Sciatic nerve (tissue), 2 donors: ENCODE data around the gene UPK3B. TPM values are rescaled to one million over a fixed set of nuclear protein-coding genes. Genes with fewer than 3 reads are reported as not detected.
"Not testable (repeated sequence)": the region's sequence is repeated elsewhere in the genome, so short reads cannot be mapped to it uniquely, and the experiment has no call there.

Experiments used
- ATAC-seq: fragments of 200-7000 bp; cut with Tn5 transposase; one replicate; pipeline ENCODE4 v1.9.1; 2020; ENCODE audit warnings: mild to moderate bottlenecking, moderate library complexity
- DNase-seq: peaks from one replicate; pipeline ENCODE4 v3.0.0-alpha.2; 2020; ENCODE audit warnings: low spot score
- intact Hi-C: fragments of 100-400 bp; cut with DNase I; formaldehyde crosslinking; loops from one replicate; pipeline ENCODE4 v1.14.2; 2022
- total RNA-seq: library from RNA; stranded (reverse); fragmentation: NEBNext Ultra II Directional; extraction: Animal tissue kit (Norgen Biotek cat#: 25700); gene quantifications from one replicate; pipeline ENCODE4 v1.2.1, GENCODE V29; 2021
- donor health status: DM: no; HTN: no; CAD: no.
- donor health status: DM: no; HTN: no; CAD: no.

Gene UPK3B
- total RNA-seq, 1 donor from 2014 or later, result 3.7 TPM

DNA sequence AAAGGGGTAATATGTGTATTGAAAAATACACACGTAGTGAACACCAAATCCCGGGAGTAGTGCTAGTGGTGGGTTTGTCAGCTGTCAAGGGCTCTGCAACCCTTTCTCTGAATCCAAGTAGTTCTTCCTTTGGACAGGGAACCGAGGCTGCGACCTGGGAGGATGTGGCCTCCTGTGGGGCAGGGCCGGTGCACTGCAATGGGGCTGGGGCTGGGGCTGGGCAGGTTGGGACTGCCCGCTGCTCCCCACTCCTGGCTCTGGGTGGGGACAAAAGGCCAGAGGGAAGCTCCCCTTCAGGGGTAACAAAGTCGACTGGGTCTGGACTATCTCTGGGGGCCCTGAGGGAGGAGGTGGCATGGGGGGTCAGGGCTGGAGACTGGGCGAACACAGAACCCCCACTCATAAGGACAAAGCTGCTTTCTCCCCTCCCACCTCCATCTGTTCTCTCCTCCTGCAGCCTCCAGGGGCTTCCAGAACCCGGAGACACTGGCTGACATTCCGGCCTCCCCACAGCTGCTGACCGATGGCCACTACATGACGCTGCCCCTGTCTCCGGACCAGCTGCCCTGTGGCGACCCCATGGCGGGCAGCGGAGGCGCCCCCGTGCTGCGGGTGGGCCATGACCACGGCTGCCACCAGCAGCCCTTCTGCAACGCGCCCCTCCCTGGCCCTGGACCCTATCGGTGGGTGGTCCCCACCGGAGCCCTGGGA, 1.0 kb downstream of the UPK3B start:
- intact Hi-C loops, ATAC-seq, DNase-seq: not testable (repeated sequence)

DNA sequence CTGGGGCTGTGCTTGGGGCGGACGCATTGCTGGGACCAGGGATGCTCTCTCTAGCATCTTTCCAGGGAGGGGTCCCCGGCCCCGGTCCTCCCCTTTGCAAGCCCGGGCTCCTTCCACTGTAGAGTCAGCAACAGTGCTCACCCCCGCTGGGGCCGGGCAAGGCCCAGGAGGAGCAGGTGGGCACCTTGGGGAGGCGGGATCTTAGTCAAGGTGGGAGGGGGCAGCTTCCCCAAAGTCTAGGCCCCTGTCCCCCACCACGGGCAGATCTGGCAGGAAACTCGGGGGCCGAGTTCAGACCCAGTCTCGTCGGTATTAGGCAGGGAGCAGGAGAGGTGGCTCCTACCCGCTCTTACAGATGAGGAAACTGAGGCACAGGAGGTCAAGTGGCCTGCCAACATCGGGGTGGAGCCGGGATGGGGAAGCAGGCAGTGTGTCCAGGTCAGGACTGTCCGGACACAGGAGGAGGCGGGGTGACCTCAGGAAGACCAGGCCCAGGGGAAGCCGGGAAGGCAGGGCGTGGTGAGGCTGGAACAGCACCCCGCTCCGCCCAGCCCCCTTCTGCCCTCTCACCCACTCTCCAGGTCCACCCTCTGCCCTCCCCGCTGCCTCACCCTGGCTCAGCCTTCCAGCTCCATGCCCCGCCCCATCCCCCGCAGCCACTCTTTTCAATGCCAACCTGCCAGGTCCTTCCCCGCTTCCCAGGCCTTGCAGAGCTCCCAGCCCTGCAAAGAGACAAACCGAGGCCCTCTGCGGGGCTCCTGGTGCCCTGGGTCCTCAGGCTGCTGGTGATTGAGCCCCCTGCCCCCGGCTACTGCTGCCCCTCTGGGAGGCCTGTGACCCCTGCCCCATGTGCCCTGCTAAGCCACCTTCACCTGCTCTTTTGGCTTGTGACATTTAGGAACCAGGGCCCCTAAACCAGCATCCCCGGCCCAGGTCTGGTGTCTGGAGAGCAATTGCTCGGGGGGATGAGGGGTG, 1.8 kb downstream of the UPK3B start:
- intact Hi-C loops, result not testable (repeated sequence)
- ATAC-seq (peak; percentile 83), DNase-seq (peak; percentile 53)

DNA sequence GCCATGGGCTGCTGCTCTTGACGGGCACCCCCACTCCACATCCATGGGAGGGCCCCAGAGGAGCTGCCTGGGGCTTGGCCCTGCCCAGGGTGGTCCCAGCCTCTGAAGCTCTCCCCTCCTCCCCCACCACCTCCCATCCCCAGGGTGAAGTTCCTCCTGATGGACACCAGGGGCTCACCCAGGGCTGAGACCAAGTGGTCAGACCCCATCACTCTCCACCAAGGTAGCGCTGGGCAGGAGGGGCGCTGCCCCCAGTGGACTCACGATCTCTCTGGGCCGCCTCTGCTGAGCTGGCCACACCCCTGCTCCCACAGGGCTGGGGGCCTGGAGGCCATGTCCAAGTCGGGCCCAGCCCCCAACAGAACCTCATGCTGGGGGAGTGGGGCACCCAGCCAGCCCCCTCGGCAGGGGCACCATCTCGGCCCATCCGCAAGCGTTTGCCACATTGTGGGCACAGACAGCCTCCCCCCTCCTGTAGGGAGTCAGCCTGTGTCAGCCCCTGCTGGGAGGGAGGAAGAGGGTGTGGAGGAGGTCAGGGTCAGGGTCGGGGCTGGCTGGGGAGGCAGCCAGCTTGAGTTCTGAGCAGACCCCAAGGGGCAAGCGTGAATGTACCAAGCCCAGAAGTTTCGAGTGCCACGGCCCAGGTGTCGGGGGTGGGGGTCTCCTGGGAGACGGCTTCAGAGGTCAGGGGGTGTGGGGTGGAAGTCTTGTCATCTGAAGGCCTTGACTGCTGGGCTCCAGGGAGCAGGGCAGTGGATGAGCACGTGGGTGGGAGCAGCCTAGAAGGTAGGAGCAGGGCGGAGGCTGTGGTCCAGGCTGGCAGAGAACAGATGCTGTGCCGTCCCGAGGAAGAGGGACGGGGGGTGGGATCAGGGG, 2.8 kb downstream of the UPK3B start:
- intact Hi-C loops, result no loop called here
- ATAC-seq (peak; percentile 27), DNase-seq (peak; percentile 53)

DNA sequence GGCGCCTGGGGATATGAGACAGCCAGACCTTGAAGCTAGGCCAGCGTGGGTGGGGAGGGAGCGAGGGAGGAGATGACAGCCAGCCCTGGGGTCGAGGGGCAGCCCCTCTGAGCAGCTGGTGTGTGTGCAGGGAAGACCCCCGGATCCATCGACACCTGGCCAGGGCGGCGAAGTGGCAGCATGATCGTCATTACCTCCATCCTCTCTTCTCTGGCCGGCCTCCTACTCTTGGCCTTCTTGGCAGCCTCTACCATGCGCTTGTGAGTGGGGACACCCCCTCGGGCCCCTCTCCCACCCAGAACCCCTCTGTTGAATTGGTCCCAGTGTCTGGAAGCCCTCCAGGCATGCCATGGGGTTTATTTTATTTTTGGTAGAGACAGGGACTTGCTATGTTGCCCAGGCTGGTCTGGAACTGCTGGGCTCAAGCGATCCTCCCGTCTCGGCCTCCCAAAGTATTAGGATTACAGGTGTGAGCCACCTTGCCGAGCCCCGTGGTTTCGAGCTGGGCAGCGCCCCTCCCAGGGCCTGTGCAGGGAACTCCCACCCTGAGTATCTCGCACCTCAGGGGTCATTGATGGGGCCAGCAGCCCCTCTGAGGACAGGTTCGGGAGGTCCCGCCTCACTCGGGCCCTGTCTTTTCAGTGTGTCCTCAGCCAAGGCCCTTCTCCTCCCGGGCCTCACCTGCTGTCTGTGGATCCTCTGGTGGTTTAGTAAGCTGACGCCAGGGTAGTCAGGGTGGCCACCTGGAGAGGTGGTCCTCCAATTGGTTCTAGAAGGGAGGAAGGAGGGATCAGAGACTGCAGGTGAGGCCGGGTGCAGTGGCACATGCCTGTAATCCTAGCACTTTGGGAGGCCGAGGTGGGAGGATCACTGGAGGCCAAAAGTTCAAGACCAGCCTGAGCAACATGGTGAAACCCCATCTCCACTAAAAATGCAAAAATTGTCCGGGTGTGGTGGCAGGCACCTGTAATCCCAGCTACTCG, 3.8 kb downstream of the UPK3B start:
- DNase-seq (peak; percentile 59), ATAC-seq (no peak)
- intact Hi-C loops, result no loop called here

DNA sequence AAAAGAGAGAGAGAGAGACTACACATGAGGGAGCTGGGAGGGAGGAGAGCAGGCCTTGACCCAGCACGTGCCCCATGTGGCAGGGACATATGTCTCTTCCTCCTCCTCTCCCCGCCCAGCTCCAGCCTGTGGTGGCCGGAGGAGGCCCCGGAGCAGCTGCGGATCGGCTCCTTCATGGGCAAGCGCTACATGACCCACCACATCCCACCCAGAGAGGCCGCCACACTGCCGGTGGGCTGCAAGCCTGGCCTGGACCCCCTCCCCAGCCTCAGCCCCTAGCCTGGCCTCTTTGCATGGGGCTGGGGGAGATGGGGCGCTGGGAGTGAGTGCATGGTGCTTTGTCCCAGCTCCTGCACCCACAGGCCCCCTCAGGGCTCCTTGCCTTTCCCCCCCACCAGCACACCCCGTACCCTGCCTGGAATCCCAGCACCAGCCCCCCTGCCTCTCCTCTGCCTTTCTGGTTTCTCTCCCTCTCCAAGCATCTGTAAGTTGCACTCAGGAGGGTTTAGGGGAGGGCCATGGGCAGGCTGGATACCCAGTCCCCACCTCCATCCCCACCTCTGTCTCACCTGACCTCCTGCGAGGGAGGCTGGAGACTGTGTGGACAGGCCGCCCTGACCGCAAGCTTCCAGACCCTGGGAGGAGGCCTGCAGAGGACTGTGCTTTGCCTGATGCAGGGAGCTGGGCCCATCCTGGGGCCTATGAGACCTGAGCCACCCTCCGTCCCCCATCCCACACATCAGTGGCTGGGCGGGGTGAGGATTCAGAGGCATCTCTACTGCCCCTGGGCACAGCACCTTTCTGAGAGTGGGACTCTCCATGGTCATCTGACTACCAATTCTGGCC, 4.8 kb downstream of the UPK3B start:
- intact Hi-C loops, result no loop called here
- DNase-seq (peak; percentile 41), ATAC-seq (no peak)

DNA sequence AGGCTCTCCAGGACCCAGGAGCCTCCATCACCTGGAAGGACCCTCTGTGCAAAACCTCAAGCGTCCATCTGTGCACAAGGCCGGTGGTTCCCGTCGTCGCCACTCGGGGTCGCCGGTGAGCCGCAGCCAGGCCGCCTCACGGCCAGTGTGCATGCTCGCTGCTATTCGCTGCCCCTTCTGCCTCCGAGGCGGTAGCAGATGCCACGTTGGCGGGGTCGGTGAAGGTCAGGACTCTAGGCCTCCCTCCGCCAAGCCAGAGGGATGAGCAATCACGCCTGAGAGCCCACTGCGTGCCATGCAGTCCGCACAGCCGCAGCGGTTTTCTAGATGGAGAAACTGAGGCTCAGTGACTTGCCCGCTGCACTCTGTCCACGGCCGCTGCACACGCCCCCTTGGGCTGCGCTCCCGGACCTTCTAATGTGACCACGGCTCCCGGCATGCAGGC, 5.7 kb downstream of the UPK3B start:
- ATAC-seq (no peak), DNase-seq (no peak)
- intact Hi-C loops, result no loop called here

DNA sequence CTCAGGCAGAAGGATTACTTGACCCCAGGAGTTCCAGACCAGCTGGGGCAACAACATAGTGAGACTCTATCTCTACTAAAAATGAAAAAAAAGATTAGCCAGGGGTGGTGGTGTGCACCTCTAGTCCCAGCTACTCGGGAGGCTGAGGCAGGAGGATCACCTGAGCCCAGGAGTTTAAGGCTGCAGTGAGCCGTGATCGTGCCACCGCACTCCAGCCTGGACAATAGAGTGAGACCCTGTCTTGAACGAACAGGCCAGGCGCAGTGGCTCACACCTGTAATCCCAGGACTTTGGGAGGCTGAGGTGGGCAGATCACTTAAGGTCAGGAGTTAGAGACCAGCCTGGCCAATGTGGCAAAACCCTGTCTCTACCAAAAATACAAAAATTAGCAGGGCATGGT, 6.6 kb downstream of the UPK3B start:
- ATAC-seq, intact Hi-C loops, DNase-seq: not testable (repeated sequence)

DNA sequence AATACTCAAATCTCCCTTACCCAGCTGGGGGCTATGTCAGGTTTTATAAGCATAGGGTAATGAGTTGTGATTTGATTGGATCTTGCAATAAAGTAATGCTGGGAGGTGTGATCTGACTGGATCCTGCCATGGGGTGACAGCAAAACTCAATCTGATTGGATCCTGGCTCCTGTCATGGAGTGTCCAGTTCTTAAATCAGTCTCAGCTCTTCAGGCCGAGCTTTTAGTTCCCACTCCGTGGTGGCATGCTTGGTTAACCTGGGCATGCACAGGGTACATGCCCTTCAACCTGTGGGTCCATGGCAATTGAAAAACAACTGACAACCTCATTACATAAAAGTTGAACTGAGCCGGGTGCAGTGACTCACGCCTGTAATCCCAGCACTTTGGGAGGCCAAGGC, 15.8 kb downstream of the UPK3B start:
- intact Hi-C loops, result not testable (repeated sequence)

DNA sequence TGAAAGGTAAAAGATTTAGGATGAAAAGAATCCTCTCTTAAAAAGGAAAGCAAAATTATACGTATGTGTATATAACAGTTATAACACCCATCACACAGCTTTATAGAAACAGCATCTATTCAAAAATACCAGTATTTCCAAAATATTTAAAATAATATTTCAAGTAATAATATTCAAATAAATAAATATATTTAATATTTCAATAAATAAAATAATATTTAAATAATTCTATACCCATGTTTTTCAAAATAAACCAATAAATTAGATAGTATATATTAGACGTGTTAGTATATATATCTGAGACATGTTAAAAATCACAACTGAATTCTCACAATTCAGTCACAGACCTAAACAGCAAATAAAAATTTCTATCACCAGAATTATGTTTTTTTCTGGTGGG, 21.3 kb downstream of the UPK3B start:
- DNase-seq, intact Hi-C loops, ATAC-seq: not testable (repeated sequence)

More for the DNA sequence above, 15.8 kb downstream of the UPK3B start:
- DNase-seq, ATAC-seq: not testable (repeated sequence)

DNA sequence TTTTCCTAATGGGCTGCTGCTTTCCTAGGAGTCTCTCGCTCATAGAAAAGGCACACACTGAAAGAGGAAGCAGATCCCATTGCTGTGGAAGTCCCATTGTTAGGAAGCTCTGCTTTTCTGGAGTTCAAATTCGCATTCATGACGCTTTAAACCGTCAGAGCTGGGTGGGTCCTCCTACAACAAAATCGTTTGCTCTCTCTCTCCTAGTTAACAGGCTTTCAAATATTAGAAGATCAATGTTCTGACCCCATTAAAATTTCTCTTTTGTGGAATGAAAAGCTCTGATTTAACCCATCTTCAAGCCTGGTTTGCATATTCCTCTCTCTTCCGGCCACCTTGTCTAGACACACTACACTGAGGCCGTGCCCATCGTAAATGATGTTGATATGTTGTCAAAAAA, 32.8 kb downstream of the UPK3B start, which contains the start of gene SPDYE16:
TSS of gene SPDYE16 (minus strand) at position 101 of the 400 bp plus-strand sequence. CDS start 1,838 bp downstream, outside the sequence.
- ATAC-seq, DNase-seq, intact Hi-C loops: not testable (repeated sequence)

DNA sequence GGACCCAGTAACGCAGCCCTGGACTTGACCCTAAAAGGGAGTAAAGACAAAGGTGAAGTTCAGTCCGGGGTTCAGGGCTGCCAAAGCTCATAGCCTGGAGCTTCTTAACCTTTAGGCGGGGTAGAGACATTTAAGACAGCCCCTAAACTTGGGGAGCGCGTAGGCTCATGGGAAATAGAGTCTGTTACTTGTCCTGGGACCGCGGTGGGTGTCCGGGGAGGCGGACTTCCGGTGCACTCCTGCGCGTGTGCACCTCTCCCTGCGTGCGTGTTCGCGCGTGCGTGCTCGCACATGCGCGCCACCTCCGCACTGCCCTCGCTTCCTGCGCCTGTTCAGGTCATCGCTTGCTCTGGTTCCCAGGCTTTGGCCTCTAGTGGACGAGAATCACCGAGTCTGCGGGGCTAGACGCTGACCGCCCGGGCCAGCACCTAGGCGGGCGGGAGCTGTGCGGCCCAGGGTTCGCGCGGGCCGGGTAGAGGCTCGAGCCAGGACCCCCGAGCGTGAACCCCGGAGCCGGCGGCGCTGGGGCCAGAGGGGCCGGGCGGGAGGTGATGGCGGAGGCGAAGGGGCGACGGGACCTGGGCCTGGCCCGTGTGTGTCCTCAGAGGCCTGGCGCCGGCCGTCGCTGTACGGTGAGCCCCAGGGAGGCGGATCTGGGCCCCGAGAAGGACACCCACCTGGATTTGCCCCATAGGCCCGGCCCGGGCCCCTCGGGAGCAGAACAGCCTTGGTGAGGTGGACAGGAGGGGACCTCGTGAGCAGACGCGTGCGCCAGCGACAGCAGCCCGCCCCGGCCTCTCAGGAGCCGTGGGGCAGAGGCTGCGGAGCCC, 38.9 kb downstream of the UPK3B start:
- intact Hi-C loops, result not testable (repeated sequence)
- ATAC-seq (peak; percentile 100), DNase-seq (peak; percentile 90)

DNA sequence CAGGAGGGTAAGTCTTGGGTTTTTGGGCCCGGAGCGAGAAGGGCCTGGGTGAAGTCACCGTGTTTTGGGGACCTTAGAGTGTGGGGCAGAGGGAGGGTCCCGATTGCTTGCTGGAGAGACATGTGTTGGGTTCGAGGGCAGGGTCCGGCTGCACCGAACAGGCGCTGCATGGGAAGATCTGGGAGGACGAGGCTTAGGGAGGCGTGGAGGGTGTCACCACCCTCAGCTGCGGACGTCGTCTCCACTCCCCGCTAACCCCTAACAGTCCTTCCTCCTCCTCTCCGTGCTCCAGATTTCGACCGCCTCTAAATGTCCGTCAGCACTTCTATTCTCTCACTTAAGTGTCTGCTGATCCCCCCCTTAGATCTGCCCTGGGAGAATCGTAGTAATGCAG, 39.5 kb downstream of the UPK3B start:
- ATAC-seq, intact Hi-C loops: not testable (repeated sequence)
- DNase-seq, result peak; percentile 53

DNA sequence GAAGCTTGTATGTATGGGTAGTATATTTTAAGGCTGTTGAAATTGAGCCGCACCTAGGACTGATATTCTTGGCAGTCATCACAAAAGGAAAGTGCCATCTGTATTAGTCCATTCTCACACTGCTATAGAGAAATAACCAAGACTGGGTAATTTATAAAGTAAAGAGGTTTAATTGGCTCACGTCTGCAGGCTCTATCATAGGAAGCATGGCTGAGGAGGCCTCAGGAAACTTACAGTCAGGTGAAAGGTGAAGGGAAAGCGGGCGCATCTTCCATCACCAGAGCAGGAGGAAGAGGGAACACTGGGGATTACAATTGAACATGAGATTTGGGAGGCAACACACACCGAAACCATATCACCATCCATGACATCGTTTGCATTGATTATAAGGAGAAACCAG, 41.6 kb downstream of the UPK3B start:
- ATAC-seq, DNase-seq, intact Hi-C loops: not testable (repeated sequence)

DNA sequence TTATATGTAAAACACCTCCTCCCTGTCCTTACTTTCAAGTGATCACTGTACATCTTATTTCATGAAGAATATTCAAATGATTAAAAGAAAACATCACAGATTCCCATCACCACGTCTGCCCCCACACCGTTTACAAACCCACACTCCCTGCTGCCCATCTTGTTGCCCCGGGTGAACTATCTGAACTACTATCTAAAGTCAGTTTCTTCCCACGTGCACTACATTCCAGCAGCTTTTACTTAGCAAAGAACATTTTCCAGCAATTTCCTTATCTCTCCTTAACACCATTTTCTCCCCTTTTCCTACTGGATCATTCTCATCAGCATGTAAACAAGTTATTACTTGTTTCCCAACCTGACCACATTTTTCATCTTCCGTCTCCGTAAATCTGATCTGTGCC, 49.3 kb downstream of the UPK3B start:
- ATAC-seq, DNase-seq, intact Hi-C loops: not testable (repeated sequence)

DNA sequence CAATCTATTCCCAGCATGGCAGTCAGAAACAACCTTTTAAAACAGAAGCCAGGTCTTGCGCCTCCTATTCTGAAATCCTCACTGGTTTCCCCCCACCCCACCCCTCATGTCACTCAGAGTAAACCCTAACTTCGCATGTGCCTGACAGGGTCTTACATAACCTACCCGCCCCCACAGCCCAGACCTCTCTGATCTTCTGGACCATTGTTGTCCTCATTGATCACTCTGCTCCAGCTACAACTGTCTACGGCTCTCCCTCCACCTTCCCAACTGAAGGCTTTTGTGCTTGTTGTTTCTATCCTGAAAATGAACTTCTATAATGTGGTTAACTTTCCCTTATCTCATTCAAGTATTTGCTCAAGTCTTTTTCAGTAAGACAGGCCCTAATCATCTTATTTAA, 49.8 kb downstream of the UPK3B start:
- intact Hi-C loops, DNase-seq, ATAC-seq: not testable (repeated sequence)

DNA sequence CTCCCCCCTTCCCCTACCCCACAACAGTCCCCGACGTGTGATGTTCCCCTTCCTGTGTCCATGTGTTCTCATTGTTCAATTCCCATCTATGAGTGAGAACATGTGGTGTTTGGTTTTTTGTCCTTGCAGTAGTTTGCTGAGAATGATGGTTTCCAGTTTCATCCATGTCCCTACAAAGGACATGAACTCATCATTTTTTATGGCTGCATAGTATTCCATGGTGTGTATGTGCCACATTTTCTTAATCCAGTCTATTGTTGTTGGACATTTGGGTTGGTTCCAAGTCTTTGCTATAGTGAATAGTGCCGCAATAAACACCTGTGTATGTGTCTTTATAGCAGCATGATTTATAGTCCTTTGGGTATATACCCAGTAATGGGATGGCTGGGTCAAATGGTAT, 51.0 kb downstream of the UPK3B start:
- DNase-seq, ATAC-seq, intact Hi-C loops: not testable (repeated sequence)
